ENCODE results near the gene CYB561D2. TPM values are rescaled to one million over a fixed set of nuclear protein-coding genes. Genes with fewer than 3 reads are reported as not detected.

The CYB561D2 gene
- total RNA-seq, 1 experiment from 2014 or later = 27.5 TPM

GRCh38 chr3:50375258-50375931 lies 24.7 kb downstream of the CYB561D2 start:
- Histone ChIP-seq H3K36me3 (ENCODE audit: control insufficient read depth, insufficient read depth, low read length) (no peaks in the 10 kb centered on the region), H3K4me3 (ENCODE audit: low read depth in 2 of 2, low read length in 2 of 2) (no peak overlapping the region), H3K27ac (ENCODE audit: low read length) (no peak overlapping the region), H3K4me1 (ENCODE audit: control insufficient read depth, insufficient read depth, low read length) (no peaks in the 10 kb centered on the region; the same call in 1 of the 2 replicates), H3K27me3 (ENCODE audit: control insufficient read depth, insufficient read depth, low read length) (no peaks in the 10 kb centered on the region), H3K9me3 (ENCODE audit: control insufficient read depth, insufficient read depth, low read depth, low read length) (no peaks in the 10 kb centered on the region)
- CTCF ChIA-PET = no interaction called here
- POLR2A ChIA-PET = no interaction called here
- intact Hi-C loops (cut with micrococcal nuclease; ENCODE audit: unreplicated experiment) = loop anchor here (10.0 kb wide), 1 partner anchor 169 kb away; no protein-coding TSS in a partner anchor
- BruUV-seq (replicated peaks) = no TSS peak
- TF ChIP-seq REST (IDR thresholded peaks at IDR 0.05; ENCODE audit: insufficient read depth in 1 of 2, low read depth in 2 of 2, low read length in 1 of 2) = no peak
- in situ Hi-C loops (cut with HindIII; ENCODE audit: low pct_unique_long_range_greater_than_20kb, low sequenced_read_pairs) = no loop called here
- DNase-seq (ENCODE audit: low read depth, low spot score) = no peak
- ATAC-seq = peak; percentile 74

- TF ChIP-seq TCF7L2 (IDR thresholded peaks at IDR 0.05; ENCODE audit: low read depth, low read length) (no peak), POLR2AphosphoS5 (IDR thresholded peaks at IDR 0.05; ENCODE audit: low read depth, low read length) (no peak), REST (IDR thresholded peaks at IDR 0.05; ENCODE audit: insufficient read depth in 1 of 2, low read depth in 2 of 2, low read length in 1 of 2) (no peak), SIN3A (IDR thresholded peaks at IDR 0.05; ENCODE audit: borderline replicate concordance, insufficient read depth, low read depth, low read length) (no peak), CTCF (IDR thresholded peaks at IDR 0.05) (no peak)
- H3K4me1 ChIP-seq (ENCODE audit: control insufficient read depth, insufficient read depth, low read length) = no peaks in the 10 kb centered on the region
- DNase-seq (ENCODE audit: low read depth, low spot score) = no peak
- CTCF ChIA-PET = no interaction called here
- POLR2A ChIA-PET = no interaction called here
- ATAC-seq = no peak
- no peaks in the 10 kb centered on the region for H3K9me3 ChIP-seq (ENCODE audit: control insufficient read depth, insufficient read depth, low read depth, low read length)
- BruUV-seq (replicated peaks) = no TSS peak
- no peak overlapping the region for H3K27ac ChIP-seq (ENCODE audit: low read length)
- in situ Hi-C loops (cut with HindIII; ENCODE audit: low pct_unique_long_range_greater_than_20kb, low sequenced_read_pairs) (no loop called here), intact Hi-C loops (cut with micrococcal nuclease; ENCODE audit: unreplicated experiment) (loop anchor here (10.0 kb wide), 1 partner anchor 167 kb away; no protein-coding TSS in a partner anchor)
- no peaks in the 10 kb centered on the region for H3K27me3 ChIP-seq (ENCODE audit: control insufficient read depth, insufficient read depth, low read length)
- H3K4me3 ChIP-seq (ENCODE audit: low read depth in 2 of 2, low read length in 2 of 2) = no peak overlapping the region
- no peaks in the 10 kb centered on the region for H3K36me3 ChIP-seq (ENCODE audit: control insufficient read depth, insufficient read depth, low read length)
These were observed 27.4 kb downstream of the CYB561D2 start for GRCh38 chr3:50378024-50378423.
